ENCODE data around the gene A3GALT2.

DNA sequence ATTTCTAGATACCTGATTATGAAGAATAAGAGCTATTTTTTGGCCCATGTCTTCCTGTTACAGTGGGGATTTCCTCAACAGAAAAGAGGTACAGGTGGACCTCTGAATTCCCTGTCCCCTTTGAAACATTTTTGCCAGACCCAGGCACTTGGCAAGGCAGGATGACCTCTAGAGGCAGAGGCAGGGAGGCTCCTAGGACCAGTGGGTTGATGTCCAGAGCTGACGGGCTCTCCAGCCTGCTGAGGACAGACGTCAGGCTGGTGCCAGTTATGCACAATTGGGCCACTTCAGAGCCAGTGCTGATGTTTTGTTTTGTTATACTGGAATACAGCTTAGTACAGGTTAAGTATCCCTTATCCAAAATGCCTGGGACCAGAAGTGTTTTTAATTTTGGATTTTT lies 18.5 kb upstream of the A3GALT2 start:
- TF ChIP-seq EP300 (conservative IDR thresholded peaks at IDR 0.05; ENCODE audit: poor library complexity, severe bottlenecking) = no peak
- no peak for TF ChIP-seq TAF1 (IDR thresholded peaks at IDR 0.05; ENCODE audit: low read depth)
